HEK293T (cell line): ENCODE data around the gene GLB1L3.

Source experiments
- ARNT ChIP-seq: fragments of 450-650 bp; IDR thresholded peaks from 2 replicates; pipeline ENCODE4 v1.6.1; 2017; ENCODE audit warnings: mild to moderate bottlenecking
- BHLHE40 ChIP-seq: fragments of 450-650 bp; IDR thresholded peaks from 2 replicates; pipeline ENCODE4 v1.6.1; 2016; ENCODE audit warnings: mild to moderate bottlenecking, moderate library complexity, borderline replicate concordance
- SP1 ChIP-seq: fragments of 450-650 bp; IDR thresholded peaks from 2 replicates; pipeline ENCODE4 v1.6.1; 2017
- TF ChIP-seq, protein P1 (sequence below): fragments of 450-650 bp; IDR thresholded peaks from 2 replicates; pipeline ENCODE4 v1.6.1; 2016

DNA sequence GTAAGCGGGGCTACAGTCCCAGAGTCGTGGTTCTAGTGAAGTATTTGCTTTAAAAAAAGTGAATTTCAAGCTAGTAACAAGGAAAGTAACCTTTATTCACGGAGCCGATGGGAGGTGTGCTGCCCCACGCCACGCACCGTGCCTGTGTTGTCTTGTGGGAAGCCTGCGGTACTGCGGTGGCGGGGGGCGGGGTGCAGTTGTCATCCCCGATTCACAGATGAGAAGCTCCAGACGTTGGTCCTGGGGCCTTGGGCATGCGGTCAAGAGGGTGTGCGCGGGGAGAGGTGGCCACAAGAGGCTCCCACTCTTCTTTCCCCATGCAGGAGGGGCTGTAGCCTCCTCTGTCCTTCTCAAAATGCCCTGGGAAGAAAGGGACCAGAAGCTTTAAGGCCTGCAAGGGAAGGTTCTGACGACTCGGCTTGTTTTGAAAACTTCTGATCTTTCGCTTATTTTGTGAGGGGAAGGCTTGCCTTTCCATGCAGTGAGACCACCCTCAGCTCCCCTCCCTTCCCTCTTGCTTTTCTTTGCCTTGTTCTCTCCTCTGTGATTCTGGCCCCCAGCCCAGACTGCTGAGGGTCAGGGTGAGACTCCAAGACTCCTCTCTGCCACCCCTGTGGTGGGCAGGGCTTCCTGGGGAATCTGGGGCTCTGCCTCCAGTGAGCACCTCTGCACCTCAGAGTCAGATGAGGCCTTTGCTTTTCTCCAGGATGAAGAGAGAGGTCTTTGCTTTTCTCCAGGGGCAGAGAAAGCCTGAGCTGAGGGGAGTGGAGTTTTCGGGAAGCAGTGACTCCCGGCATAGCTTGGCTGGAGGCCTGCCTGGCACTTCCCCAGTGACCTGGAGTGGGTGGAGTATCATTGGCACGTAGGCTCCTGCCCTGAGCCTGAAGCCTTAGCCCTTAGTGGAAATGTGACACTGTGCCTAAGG lies 6.2 kb downstream of the GLB1L3 start:
- TF ChIP-seq BHLHE40 (no peak), ARNT (no peak), SP1 (no peak)
- TF ChIP-seq, protein P1, sequence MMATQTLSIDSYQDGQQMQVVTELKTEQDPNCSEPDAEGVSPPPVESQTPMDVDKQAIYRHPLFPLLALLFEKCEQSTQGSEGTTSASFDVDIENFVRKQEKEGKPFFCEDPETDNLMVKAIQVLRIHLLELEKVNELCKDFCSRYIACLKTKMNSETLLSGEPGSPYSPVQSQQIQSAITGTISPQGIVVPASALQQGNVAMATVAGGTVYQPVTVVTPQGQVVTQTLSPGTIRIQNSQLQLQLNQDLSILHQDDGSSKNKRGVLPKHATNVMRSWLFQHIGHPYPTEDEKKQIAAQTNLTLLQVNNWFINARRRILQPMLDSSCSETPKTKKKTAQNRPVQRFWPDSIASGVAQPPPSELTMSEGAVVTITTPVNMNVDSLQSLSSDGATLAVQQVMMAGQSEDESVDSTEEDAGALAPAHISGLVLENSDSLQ: no peak
